Renal cortical epithelial cell (primary cell): ENCODE data around the gene BATF. TPM values are rescaled to one million over a fixed set of nuclear protein-coding genes. Genes with fewer than 3 reads are reported as not detected.

Experiments
- DNase-seq: peaks from one replicate; pipeline ENCODE4 v3.0.0-alpha.2; 2011; ENCODE audit warnings: low read depth
- total RNA-seq: library from RNA; depleted of rRNA; stranded (reverse); fragments of >200 nt; gene quantifications from 2 replicates; pipeline ENCODE4 v1.2.3, GENCODE V29; 2014

BATF gene
- total RNA-seq, 1 donor from 2014 or later, result not detected

DNA sequence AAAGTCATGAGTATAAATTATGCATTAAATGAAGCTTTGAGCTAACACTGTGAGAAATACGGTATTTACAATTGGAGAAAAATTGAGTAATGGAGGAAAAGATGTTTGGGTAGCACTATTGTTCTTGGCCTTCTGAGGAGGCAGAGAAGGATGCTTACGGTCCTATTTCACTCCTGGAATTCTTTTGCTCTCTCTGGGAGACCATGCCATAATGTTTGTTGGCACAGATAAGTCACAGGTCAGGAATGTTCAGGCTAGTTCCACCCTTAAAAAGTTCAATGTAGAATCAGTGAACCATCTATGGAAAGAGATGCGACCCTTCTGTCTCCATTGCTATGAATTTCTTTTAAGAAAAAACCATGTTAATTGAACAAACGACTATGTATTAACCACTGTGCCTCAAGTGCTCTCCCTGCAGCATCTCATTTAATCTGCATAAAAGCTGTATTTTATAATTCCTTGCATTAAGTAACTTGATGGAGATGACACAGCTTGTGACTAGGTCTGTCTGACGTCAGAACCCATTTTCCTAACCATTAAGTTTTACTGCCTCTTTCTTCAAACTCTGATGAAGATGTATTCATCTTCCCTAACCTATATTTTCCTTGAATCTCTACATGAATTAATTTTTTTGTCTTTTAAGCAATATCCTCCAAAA is 9.5 kb downstream of the BATF start:
- DNase-seq, result peak; percentile 52

DNA sequence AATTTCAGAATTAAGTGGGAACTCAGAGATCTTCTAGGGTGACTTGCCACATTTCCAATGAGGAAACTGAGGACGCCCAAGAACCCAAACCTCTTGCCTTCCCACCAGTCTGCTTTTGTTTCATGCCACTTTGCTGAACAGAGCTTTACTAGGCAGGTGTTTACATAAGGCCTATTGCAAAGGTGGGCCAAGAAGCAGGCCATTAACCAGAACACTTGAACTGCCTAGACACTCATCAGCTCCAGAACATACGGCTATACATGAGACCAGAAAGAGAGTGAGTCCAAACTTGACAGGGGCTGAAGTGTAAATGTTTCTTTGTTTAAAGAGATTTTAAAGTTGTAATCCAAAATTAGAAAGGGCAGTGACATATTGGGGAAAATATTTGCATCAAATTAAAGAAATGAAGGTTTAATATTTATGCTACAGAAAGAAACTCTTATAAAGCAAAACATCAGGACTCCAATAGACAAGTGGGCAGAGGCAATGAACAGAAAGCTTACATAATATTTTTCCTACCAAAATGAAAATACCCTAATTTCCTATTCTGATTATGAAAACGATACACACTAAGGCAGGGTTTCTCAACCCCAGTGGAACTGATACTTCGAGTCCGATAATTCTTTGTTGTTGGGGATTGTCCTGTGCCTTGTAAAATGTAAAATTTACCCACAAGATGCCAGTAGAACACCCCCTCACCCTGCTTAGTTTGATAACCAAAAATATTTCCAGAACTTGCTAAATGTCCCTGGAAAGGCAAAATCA is 11.7 kb downstream of the BATF start:
- DNase-seq, result no peak

DNA sequence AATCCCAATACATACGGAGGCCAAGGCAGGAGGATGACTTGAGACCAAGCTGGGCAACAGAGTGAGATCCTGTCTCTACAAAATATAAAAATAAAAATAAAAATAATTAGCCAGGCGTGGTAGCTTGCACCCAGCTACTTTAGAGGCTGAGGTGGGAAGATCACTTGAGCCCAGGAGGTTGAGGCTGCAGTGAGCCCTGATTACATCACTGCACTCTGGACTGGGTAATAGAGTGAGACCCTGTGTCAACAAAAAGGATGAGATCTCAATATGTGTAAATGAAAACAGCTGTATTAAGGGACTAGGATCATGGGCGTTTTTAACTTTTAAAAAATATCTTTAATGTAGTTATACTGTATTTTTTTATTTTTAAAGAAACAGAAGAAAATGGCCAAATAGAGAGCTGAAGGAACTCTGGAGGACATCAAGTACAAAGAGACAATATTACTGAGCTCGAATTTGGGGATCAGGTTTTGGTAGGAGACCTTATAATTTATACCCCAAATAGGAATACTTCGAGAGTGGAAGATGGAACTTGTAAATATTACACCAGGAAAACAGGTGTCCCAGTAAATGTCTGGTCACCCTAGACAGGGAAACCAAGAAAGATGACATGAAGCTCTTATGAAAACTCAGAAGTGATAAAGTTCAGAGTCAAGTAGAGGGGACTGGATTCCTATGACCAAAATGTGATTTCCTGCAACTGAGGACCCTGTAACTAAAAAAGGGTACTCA is 13.1 kb downstream of the BATF start:
- DNase-seq, result no peak

DNA sequence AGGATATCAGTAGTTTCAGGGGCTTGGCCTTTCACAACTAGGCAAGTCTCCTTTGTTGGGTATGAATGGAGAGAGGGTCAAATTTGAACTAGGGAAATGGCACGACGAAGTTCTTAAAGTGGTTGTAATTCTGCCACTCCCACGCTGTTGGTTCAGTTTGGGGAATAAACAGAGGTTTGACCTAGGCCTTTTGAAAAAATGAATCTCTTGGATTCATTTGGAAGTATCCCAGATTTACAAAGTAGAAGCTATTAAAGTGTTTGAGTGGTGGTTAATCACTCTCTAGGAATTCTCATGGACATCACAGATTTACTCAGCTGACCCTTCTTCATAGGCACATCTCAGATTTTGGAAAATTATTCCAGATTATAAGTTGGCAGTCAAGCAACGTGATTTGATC is 14.8 kb downstream of the BATF start:
- no peak for DNase-seq

DNA sequence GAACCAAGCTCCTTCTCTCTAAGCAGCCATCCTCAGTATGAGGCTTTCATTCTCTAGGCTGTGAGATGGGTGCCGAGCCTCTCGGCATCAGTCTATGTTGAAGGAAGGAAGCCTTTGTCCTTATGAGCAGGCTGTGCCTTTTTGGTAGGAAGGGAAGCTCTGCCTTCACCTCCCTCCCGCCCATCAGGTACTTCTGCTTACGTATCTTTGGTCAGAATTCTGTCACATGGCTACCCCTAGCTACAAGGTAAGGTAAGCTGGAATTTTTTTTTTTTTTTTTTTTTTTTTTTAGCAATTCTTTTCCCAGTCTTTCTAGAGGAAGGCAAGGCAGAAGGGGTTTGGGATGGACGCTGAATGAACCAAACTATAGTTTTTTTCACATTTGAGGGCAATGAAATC is 16.9 kb downstream of the BATF start:
- DNase-seq, result no peak

DNA sequence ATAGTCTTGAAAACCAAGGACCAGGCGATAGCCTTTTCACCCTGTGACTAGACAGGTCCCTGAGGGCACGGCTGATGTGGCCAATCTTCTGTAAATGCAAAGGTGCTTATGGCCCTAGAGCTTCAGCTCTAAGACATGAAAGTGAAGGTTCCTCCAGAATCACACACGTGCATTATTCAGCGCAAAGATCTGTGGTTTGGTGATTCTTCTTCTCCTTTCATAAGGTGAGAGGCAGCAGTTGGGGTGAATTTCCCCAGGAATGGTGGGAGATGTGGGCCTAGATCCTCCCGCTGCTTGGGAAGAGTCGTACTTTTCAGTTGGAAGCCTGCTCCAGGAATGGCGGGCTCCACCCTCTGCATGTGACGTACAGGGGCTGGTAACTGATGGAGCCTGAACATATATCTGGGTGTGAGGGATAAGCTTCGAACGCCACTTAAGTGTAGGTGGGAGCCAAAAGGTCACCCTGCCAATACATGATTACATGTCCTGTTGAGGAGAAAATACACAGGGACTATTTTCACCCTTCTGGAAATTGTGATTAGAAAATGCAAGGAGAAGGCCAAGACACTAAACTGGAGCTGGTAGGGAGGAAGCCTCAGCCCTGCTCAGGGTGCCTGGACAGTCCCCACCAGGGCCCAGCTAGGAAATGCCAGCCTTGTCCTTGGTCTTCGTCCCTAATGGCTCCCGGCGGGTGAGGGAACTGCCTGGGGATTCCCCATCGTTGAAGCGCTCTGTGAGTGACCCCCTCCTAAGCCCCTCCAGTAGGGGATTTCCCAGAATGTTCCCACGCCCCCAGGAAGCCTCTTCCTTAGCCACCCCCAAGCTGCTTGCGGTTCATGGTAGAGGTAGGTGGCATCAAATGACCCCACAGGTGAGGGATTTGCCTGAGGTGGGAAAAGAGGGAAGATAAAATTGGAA is 17.6 kb downstream of the BATF start:
- no peak for DNase-seq

DNA sequence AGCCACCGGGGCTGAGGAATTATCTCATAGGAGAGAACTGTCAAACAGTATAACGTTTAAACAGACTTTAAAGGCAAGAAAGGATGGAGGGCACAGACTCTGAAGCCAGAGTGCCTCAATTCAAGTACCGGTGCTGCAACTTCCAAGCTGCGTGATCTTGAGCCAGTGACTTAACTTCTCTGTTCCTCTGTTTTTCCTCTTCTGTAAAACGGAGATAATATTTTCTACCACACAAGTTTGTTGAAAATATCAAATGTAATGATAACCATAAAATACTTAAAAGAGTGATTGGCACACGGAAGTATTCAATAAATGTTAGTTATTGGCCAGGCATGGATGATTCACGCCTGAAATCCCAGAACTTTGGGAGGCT is 18.2 kb downstream of the BATF start:
- no peak for DNase-seq

DNA sequence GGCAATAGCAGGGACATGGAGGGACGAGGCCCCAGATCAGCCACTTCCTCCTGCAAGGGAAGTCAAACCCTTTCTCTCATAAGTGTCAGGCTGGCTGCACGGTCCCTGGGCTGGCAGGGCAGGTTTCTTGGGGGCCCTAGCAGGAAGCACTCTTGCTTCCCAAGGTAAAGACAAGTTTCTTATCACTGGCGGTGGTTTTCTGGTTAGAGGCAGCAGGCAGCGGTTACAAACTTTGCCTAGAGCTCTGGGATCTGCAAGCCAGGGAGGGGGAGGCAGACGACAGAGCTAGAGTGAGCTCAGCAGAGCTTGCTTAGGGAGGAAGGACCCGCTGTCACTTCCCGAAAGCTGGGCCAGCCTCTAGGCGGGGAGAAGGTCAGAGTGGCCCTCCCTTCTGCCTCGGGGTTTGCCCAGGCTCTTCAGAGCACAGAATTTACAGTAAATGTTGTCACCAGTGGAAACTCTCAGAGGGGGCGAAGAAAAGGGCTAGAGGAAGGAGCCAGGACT is 20.4 kb downstream of the BATF start:
- DNase-seq, result no peak

DNA sequence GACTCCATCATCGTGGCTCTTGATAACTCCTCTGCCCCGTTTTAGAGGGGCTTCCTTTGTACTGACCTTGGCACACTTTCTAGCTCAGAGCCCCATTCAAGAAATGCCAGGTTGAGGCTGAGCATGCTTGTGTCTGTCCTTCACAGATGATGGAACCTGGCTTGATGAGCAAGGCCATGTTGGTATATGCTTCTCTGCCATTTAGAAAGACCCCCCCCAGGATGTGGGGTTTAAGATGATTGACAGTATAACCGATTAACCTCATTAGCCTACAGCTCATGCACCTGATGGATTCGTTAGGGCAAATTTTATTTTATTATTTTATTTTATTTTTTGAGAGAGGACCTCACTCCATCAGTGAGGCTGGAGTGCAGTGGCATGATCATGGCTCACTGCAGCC is 21.0 kb downstream of the BATF start:
- no peak for DNase-seq

DNA sequence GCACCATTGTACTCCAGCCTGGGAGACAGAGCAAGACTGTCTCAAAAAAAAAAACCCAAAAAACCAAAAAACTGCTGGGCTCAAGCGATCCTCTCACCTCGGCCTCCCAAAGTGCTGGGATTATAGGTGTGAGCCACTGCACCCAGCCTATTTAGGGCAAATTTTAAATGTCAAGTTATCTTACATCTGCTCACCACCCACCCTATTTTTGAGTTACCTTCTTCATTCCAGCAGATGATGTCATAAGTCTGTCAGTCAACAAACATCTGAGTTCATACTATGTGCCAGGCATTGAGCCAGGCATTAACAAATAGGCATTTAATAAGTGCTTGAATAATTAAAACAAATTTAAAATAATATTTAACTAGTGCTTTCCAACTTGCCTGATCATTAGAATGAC is 21.5 kb downstream of the BATF start:
- DNase-seq, result no peak

DNA sequence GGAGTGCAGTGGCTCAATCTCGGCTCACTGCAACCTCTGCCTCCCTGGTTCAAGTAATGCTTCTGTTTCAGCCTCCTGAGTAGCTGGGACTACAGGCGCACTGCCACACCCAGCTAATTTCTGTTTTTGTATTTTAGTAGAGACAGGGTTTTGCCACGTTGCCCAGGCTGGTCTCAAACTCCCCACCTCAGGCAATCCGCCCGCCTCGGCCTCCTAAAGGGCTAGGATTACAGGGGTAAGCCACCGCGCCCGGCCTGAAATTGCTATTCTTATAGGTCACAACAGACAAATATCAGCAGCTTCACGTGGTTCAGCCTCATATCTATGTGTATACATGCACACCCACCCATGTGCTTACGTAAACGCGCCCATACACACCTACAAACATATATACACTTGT is 23.6 kb downstream of the BATF start:
- DNase-seq, result no peak

DNA sequence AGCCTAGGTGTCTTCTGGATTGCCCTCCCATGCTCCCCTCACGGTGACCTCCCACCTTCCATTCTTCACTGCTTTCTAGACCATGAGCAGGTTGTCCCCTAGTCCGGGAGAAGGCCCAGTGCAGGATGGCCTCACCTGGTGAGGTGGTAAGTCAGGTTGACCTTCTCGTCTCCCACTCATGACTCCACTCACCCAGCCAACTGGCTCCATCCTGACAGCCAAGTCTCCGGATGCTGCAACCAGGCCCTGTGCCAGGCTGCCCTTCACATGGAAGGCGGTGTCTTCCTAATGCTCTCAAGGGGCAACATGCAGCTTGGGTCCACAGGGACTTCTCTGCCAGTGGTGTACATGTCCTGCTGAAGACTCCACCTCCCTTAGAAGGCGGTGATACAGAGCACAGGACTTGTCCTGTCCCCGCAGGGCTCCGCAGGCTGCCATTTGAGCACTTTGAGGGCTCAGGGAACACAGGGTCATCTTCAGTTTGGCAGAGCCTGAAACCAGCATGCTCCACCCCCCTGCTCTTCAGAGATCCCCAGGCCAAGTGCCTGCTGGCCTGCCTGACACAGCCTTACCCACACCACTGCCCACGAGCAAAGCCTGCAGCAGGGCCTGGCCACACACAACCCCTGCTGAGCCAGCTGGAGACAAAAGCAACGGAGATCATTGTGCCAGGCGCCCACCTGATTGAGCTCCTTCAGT is 25.4 kb downstream of the BATF start:
- DNase-seq, result no peak

DNA sequence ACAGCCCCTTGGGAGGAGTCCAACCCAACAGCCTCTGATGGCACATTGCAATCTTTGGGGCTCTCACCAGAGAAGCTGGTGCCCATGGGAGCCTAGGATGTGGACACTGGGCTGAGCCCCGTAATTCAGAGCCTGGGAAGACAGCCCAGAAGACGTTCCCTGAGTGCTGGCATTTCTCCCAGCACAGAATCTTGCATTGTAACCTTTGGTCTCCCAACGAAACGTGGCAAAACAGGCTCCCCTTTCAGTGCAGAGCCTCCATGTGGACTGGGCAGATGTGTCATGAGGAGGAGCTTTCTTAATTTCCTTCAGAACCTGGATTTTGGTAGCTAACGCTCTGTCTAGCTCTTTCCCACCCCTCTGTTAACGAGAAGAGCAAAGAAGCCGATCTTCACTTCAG is 26.3 kb downstream of the BATF start:
- no peak for DNase-seq

DNA sequence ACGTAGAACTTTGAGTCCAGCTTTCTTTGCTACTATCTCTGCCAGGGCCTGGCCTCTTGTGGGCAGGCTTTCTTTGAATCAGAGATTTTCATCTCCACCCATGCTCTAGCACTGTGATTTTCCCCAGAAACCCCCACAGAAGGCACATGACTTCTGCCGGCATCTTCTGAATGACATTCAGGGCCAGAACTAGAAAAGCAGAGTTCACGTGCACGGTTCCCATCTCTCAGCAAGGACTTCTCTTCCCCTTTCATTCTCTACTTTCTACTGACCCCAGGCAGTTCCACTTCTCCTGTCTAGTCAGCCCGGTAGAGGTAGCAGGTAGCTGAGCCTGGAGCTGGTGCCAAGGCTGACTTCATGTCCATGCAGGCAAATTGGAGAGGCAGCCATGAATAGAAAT is 26.9 kb downstream of the BATF start:
- no peak for DNase-seq

DNA sequence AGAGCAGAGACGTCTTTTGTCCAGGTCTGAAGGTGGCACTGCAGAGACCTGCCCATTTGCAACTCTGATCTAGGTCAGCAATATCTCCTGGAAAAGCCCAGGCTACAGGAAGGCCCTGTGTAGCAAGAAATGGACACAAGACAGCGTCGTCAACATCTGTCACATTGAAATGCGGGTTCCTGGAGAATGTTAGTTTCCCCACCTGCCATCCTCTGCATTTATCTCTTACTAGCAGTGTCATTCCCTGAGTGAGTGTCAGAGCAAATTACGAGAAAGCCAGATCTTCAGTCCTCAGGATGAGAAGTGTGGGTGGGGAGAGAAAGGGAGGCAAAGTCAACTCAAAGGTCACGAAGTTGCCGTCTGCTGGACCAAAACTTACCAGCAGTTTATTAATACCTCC is 28.8 kb downstream of the BATF start:
- no peak for DNase-seq

DNA sequence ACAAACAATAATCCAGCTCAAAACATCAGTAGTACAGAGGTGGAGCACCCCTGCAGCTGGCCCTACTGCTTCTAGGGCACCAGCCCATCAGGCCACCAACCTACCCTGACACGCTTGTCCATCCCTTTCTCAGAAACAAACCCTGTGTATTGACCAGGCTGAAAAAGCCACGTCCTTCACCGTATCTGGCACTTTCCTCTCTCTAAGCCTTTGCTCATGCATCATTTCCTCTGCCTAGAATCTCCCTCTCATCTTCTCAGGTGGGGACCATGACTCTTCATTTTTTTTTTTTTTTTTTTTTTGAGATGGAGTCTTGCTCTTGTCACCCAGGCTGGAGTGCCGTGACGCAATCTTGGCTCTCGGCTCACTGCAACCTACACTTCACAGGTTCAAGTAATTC is 30.9 kb downstream of the BATF start:
- DNase-seq, result no peak

DNA sequence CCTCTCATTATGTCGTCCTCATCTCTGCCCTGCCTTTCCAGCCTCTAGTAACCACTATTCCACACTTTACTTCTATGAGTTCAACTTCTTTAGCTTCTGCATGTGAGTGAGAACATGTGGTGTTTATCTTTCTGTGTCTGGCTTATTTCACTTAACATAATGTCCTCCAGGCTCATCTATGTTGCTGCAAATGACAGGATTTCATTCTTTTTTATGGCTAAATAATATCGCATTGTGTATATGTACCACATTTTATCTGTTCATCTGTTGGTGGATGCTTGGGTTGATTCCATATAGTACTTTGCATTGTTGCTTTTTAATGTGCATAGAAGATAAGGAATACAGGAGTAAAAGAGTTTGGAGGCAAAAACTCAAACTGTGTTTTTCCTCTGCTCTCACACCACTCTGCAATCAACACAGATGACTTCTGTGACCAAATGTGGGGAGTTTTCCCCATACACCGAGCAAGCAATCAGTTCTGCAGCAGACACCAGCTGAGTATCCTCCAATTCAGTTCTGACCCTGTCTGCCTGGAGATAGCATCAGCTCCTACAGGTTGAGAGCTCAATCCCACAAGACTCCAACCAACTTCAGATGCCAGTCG is 31.6 kb downstream of the BATF start:
- no peak for DNase-seq

DNA sequence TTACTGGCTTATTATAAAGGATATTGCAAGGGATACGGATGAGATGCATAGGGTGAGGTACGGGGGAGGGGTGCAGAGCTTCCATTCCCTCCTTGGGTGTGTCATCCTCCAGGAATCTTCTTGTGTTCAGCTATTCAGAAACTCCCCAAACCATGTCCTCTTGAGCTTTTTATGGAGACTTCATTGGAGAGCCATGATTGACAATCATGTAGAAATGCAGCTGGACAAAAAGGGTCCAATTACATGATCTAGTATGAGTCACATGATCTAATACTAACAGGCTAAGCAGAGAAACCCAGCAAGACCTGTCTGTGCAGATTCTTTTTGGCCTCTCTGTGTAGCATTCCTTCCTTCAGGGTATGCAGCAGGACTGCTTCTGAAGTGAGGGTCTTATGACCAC is 32.2 kb downstream of the BATF start:
- DNase-seq, result peak; percentile 43

DNA sequence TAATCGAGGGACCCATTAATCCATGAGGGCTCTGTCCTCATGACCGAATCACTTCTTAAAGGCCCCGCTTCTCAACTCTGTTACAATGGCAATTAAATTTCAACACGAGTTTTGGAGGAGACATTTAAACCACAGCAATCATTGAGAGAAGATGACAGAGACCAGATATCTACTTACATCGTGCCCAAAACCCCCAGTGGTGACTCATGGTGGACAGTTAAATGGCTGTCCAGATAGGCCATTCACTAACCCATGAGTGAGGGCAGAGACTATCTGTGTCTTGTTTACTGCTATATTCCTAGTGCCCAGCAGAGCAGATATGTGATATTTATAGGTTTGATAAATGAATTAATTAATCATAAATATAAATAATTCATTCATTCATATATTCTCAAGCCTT is 36.2 kb downstream of the BATF start:
- no peak for DNase-seq

DNA sequence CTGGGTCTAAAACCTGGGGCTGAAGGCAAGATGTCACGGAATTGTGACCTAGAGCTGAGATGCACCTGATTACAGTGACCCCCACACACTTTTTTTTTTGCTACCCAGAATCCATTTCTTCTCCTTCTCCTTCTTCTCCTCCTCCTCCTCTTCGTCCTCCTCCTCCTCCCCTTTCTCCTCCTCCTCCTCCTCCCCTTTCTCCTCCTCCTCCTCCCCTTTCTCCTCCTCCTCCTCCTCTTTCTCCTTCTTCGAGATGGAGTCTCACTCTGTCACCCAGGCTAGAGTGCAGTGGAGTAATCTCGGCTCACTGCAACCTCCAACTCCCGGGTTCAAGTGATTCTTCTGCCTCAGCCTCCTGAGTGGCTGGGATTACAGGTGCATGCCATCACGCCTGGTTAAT is 36.8 kb downstream of the BATF start:
- no peak for DNase-seq
